Chondrocyte (in vitro differentiated cells): ENCODE measurements around the gene USP13. TPM values are rescaled to one million over a fixed set of nuclear protein-coding genes. Genes with fewer than 3 reads are reported as not detected.

ENCODE experiments used
- DNase-seq: peaks from one replicate; pipeline ENCODE4 v3.0.0; 2021; ENCODE audit warnings: mixed read lengths, low spot score
- H3K27ac Mint-ChIP-seq: one replicate; pipeline ENCODE4 v1.8.0; 2021; ENCODE audit warnings: mild to moderate bottlenecking, moderate library complexity, mixed read lengths; ENCODE audit not compliant: unreplicated experiment
- H3K27me3 Mint-ChIP-seq: 2 replicates; pipeline ENCODE4 v1.8.0; 2021; ENCODE audit warnings: low read depth, mixed read lengths
- H3K36me3 Mint-ChIP-seq: 2 replicates; pipeline ENCODE4 v1.8.0; 2021; ENCODE audit warnings: low read depth, mixed read lengths
- H3K4me1 Mint-ChIP-seq: 2 replicates; pipeline ENCODE4 v1.8.0; 2021; ENCODE audit warnings: low read depth, mild to moderate bottlenecking, mixed read lengths
- H3K4me3 Mint-ChIP-seq: one replicate; pipeline ENCODE4 v1.8.0; 2021; ENCODE audit warnings: mild to moderate bottlenecking, moderate library complexity, mixed read lengths; ENCODE audit not compliant: unreplicated experiment
- H3K9me3 Mint-ChIP-seq: 2 replicates; pipeline ENCODE4 v1.8.0; 2021; ENCODE audit warnings: low read depth, mixed read lengths
- total RNA-seq: library from RNA; stranded (reverse); gene quantifications from 3 replicates; pipeline ENCODE4 v1.2.1, GENCODE V29; 2021
- TF ChIP-seq, protein P1 (sequence below): fragments of 200-600 bp; sonication (generic); IDR thresholded peaks from 2 replicates; pipeline ENCODE4 v1.5.0; 2021; ENCODE audit warnings: antibody characterized with exemption, mild to moderate bottlenecking, moderate library complexity

The USP13 gene
- total RNA-seq, 1 donor from 2014 or later, result 12.7 TPM

DNA sequence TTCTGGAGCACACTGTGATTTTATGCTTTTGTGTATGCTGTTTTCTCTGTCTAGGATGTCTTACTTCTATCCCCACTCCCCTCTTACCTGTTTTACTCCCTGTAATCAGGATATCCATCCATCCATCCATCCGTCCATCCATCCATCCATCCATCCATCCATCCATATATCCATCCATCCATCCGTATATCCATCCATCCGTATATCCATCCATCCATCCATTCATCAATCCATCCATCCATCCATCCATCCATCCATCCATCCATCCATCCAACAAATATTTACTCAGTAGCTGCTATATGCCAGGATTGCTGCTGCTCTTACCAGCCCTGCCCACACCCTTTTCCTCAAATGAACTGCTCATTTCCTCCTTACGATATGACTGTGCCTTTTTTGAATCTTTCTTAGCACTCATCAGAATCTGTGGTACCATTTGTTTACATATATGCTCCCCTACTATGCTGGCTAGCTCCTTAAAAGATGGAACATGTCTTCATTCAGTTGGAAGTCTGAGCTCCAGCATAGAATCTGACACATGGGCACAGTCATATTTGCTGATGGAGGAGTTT lies 35.2 kb downstream of the USP13 start:
- Mint-ChIP-seq H3K4me1 (peaks cover 6% of the 10 kb centered on the region), H3K9me3 (no peaks in the 10 kb centered on the region), H3K27me3 (no peaks in the 10 kb centered on the region), H3K27ac (no peak overlapping the region), H3K4me3 (no peak overlapping the region), H3K36me3 (peaks cover 6% of the 10 kb centered on the region)
- TF ChIP-seq, protein P1, sequence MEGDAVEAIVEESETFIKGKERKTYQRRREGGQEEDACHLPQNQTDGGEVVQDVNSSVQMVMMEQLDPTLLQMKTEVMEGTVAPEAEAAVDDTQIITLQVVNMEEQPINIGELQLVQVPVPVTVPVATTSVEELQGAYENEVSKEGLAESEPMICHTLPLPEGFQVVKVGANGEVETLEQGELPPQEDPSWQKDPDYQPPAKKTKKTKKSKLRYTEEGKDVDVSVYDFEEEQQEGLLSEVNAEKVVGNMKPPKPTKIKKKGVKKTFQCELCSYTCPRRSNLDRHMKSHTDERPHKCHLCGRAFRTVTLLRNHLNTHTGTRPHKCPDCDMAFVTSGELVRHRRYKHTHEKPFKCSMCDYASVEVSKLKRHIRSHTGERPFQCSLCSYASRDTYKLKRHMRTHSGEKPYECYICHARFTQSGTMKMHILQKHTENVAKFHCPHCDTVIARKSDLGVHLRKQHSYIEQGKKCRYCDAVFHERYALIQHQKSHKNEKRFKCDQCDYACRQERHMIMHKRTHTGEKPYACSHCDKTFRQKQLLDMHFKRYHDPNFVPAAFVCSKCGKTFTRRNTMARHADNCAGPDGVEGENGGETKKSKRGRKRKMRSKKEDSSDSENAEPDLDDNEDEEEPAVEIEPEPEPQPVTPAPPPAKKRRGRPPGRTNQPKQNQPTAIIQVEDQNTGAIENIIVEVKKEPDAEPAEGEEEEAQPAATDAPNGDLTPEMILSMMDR, result no peak
- no peak for DNase-seq

DNA sequence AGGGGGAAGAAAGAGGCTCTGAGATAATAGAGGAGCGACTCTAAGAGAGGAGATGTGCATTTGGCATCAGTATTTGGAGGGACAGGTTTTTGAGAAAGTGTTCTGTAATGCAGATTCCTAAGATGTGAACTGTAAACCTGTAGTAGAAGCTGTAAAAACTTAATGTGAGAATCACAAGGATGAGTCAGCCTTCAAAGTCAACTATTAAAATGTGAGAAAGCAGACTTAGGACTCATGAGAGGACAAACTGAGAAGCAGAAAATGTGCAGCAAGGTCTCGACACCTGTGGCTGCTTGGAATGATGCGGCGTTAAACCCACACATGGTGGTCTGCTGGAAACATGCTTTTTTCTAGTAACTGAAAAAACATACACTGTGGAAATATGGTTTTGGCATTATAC lies 36.0 kb downstream of the USP13 start:
- Mint-ChIP-seq H3K27ac (peak overlapping the region; percentile 41), H3K4me1 (peaks cover 6% of the 10 kb centered on the region), H3K4me3 (no peak overlapping the region), H3K9me3 (no peaks in the 10 kb centered on the region), H3K36me3 (peaks cover 6% of the 10 kb centered on the region), H3K27me3 (no peaks in the 10 kb centered on the region)
- TF ChIP-seq, protein P1, result no peak
- DNase-seq, result no peak

DNA sequence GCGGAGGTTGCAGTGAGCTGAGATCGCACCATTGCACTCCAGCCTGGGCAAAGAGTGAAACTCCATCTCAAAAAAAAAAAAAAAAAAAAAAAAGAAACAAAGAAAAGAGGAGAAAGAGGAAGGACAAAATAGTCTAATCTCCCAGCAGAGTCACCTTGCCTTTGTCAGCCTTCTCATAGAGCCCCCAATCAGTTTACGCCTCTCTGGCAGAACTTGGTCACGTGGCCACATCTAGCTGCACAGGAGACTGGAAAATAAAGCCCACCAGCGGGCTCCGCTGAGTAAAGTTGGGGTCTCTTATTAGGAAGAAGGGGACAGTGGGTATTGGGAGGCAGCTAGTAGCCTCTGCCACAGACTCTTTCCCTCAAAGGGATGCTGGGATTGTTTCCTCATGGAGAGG lies 41.9 kb downstream of the USP13 start:
- Mint-ChIP-seq H3K36me3 (peaks cover 6% of the 10 kb centered on the region), H3K4me3 (no peak overlapping the region), H3K27ac (no peak overlapping the region), H3K27me3 (no peaks in the 10 kb centered on the region), H3K9me3 (no peaks in the 10 kb centered on the region), H3K4me1 (peaks cover 3% of the 10 kb centered on the region)
- TF ChIP-seq, protein P1, result no peak
- no peak for DNase-seq

DNA sequence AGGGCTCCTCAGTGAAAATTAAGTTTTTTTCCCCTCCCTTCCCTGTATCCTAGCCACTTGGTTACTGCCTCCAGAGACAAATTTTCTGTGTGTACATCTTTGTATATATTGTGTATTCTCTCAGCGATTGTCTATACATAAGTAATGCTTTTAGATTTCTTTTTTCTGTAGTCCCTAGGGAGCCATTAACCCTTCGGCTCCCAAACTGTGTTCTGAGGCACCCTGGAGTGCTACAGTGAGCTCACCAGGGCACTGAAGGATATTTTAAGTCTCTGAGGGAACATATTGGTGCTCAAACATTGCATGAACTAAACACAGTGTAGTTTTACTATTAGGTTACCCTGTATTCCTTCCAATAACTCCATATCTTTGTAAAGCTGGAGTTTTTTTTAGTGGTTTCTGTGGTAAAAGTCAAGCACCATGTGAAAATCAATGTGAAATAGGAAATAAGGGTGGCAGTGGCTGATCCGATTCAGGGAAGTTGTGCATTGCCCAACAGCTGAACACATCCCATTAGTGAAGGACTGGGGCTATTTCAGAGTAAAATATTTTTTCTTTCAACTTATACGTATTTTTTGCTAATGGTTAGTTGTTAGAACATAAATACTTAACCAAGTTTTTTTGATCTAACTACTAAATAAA lies 43.0 kb downstream of the USP13 start:
- peaks cover 6% of the 10 kb centered on the region for H3K36me3 Mint-ChIP-seq
- no peak overlapping the region for H3K27ac Mint-ChIP-seq
- no peaks in the 10 kb centered on the region for H3K9me3 Mint-ChIP-seq
- H3K4me1 Mint-ChIP-seq, result peaks cover 3% of the 10 kb centered on the region
- no peak for DNase-seq
- TF ChIP-seq, protein P1, result no peak
- no peak overlapping the region for H3K4me3 Mint-ChIP-seq
- no peaks in the 10 kb centered on the region for H3K27me3 Mint-ChIP-seq

DNA sequence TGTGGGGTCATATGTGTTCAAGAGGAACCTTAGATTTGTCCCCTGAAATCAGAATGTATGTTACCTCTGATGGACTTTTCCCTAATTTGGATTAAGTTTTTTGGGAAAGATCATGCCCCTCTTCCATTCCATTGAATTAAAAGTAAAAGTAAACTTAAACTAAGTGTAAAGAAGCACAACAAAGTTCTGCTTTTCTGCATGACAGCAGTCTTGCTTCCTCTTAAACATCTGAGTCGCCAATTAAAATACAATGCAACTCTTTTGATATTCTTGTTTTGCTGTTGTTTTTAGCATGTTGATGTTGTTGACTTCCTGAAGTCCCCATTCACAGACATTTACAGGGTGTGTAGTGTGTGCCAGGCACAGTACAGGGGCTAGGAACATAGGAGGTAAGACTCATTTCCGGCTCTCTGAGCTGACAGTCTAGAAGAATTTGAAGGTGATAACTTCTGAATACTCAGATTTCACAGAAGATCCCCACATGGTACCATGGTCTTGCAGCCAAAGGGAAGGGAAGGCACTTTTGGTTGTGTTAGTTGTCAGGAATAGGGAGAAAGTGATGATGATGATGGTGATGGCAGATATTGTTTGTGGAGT lies 45.0 kb downstream of the USP13 start:
- no peak overlapping the region for H3K4me3 Mint-ChIP-seq
- TF ChIP-seq, protein P1, result no peak
- no peak for DNase-seq
- H3K4me1 Mint-ChIP-seq, result no peaks in the 10 kb centered on the region
- H3K27me3 Mint-ChIP-seq, result no peaks in the 10 kb centered on the region
- no peak overlapping the region for H3K27ac Mint-ChIP-seq
- H3K9me3 Mint-ChIP-seq, result no peaks in the 10 kb centered on the region
- H3K36me3 Mint-ChIP-seq, result peaks cover 5% of the 10 kb centered on the region
